ENCODE results near the gene SPATC1L.
"Not testable (repeated sequence)": the region's sequence is repeated elsewhere in the genome, so short reads cannot be mapped to it uniquely, and the experiment has no call there.

SPATC1L gene

GRCh38 chr21:46183910-46184624 is at the start of gene SPATC1L:
TSS of gene SPATC1L (minus strand) at chr21:46184459. CDS start at chr21:46182816, 1,643 bp downstream.
- DNase-seq (ENCODE audit: low read depth in 1 of 2, low spot score in 1 of 2) = peak in 1 of 2 donors; percentile 27

GRCh38 chr21:46229923-46230260 is 45.6 kb upstream of the SPATC1L start:
- DNase-seq (ENCODE audit: low read depth in 1 of 2, low spot score in 1 of 2) = no peak

GRCh38 chr21:46229133-46229922 is 45.1 kb upstream of the SPATC1L start:
- no peak for DNase-seq (ENCODE audit: low read depth in 1 of 2, low spot score in 1 of 2)

- DNase-seq (ENCODE audit: low read depth in 1 of 2, low spot score in 1 of 2) = peak; percentile 93 to 96
Measured at GRCh38 chr21:46228345-46229051, 44.2 kb upstream of the SPATC1L start, which contains the start of gene LSS. TSS of gene LSS (minus strand) at chr21:46228774. CDS start at chr21:46228745, 29 bp downstream.

GRCh38 chr21:46227811-46228344 is 43.6 kb upstream of the SPATC1L start:
- DNase-seq (ENCODE audit: low read depth in 1 of 2, low spot score in 1 of 2) = no peak

GRCh38 chr21:46226920-46227599 is 42.8 kb upstream of the SPATC1L start:
- DNase-seq (ENCODE audit: low read depth in 1 of 2, low spot score in 1 of 2) = no peak

GRCh38 chr21:46226146-46226545 is 41.9 kb upstream of the SPATC1L start:
- DNase-seq (ENCODE audit: low read depth in 1 of 2, low spot score in 1 of 2) = no peak

- not testable (repeated sequence) for DNase-seq (ENCODE audit: low read depth in 1 of 2, low spot score in 1 of 2)
Measured at GRCh38 chr21:46223661-46224060, 39.4 kb upstream of the SPATC1L start.

- no peak for DNase-seq (ENCODE audit: low read depth in 1 of 2, low spot score in 1 of 2)
Measured at GRCh38 chr21:46223217-46223616, 39.0 kb upstream of the SPATC1L start.

GRCh38 chr21:46222436-46223116 is 38.3 kb upstream of the SPATC1L start:
- DNase-seq (ENCODE audit: low read depth in 1 of 2, low spot score in 1 of 2) = no peak

- DNase-seq (ENCODE audit: low read depth in 1 of 2, low spot score in 1 of 2) = no peak
Measured at GRCh38 chr21:46221664-46222435, 37.6 kb upstream of the SPATC1L start.

- no peak for DNase-seq (ENCODE audit: low read depth in 1 of 2, low spot score in 1 of 2)
Measured at GRCh38 chr21:46220847-46221246, 36.6 kb upstream of the SPATC1L start.

- DNase-seq (ENCODE audit: low read depth in 1 of 2, low spot score in 1 of 2) = no peak
Measured at GRCh38 chr21:46220275-46220810, 36.1 kb upstream of the SPATC1L start.

- no peak for DNase-seq (ENCODE audit: low read depth in 1 of 2, low spot score in 1 of 2)
Measured at GRCh38 chr21:46219591-46220239, 35.5 kb upstream of the SPATC1L start.

- no peak for DNase-seq (ENCODE audit: low read depth in 1 of 2, low spot score in 1 of 2)
Measured at GRCh38 chr21:46218906-46219590, 34.8 kb upstream of the SPATC1L start.

GRCh38 chr21:46217511-46218196 is 33.4 kb upstream of the SPATC1L start:
- DNase-seq (ENCODE audit: low read depth in 1 of 2, low spot score in 1 of 2) = no peak

GRCh38 chr21:46216132-46216747 is 32.0 kb upstream of the SPATC1L start:
- DNase-seq (ENCODE audit: low read depth in 1 of 2, low spot score in 1 of 2) = no peak
